HEK293T (cell line): ENCODE results near the gene NUTM2B.
A peak's percentile ranks its signal among the peaks of the same experiment; 100 is the strongest.
"Not testable (repeated sequence)": the region's sequence is repeated elsewhere in the genome, so short reads cannot be mapped to it uniquely, and the experiment has no call there.

ENCODE experiments used
- CTCF ChIA-PET: fragments of 350-600 bp; formaldehyde crosslinking; extraction: SDS; loops from one replicate; lab custom pipeline; 2021; ENCODE audit warnings: antibody characterized with exemption, inconsistent platforms; lab: Yijun Ruan, JAX
- POLR2A ChIA-PET: fragments of 350-600 bp; formaldehyde crosslinking; extraction: SDS; loops from one replicate; lab custom pipeline; 2020; ENCODE audit warnings: antibody characterized with exemption, inconsistent platforms; lab: Yijun Ruan, JAX
- DNase-seq: peaks from one replicate; pipeline ENCODE4 v3.0.0; 2012; ENCODE audit warnings: mixed read lengths; ENCODE audit errors: extremely low spot score

NUTM2B gene

GRCh38 chr10:79720000-79720399 is 17.0 kb downstream of the NUTM2B start:
- POLR2A ChIA-PET, DNase-seq, CTCF ChIA-PET: not testable (repeated sequence)

- DNase-seq, POLR2A ChIA-PET, CTCF ChIA-PET: not testable (repeated sequence)
These were observed 23.6 kb downstream of the NUTM2B start for GRCh38 chr10:79726620-79727019.

- CTCF ChIA-PET, DNase-seq, POLR2A ChIA-PET: not testable (repeated sequence)
These were observed 41.8 kb downstream of the NUTM2B start for GRCh38 chr10:79744844-79745243.

- POLR2A ChIA-PET, DNase-seq, CTCF ChIA-PET: not testable (repeated sequence)
These were observed 45.5 kb downstream of the NUTM2B start for GRCh38 chr10:79748510-79748909.

GRCh38 chr10:79753601-79754000 is 50.6 kb downstream of the NUTM2B start:
- CTCF ChIA-PET: interaction anchor here (0.6 kb wide), 1 partner anchor 653 kb away, joined by 3 read pairs; no protein-coding TSS in a partner anchor
- DNase-seq, POLR2A ChIA-PET: not testable (repeated sequence)

- DNase-seq: peak; percentile 4
- CTCF ChIA-PET, POLR2A ChIA-PET: not testable (repeated sequence)
These were observed 55.4 kb downstream of the NUTM2B start for GRCh38 chr10:79758297-79758993.
